HepG2 (cell line): ENCODE measurements around the gene GNL2. TPM values are rescaled to one million over a fixed set of nuclear protein-coding genes. Genes with fewer than 3 reads are reported as not detected.

Source experiments
- CEBPB ChIP-seq: IDR thresholded peaks from 2 replicates; pipeline ENCODE4 v1.6.1; 2011; ENCODE audit warnings: low read depth, low read length, improper control_type of control experiment, borderline replicate concordance
- CEBPG ChIP-seq: IDR thresholded peaks from 2 replicates; pipeline ENCODE4 v1.6.1; 2016
- HNRNPLL ChIP-seq: fragments of 200-400 bp; formaldehyde crosslinking; IDR thresholded peaks from 2 replicates; pipeline ENCODE4 v1.6.1; 2017; ENCODE audit warnings: mild to moderate bottlenecking, low read depth, low read length; ENCODE audit not compliant: poor library complexity, severe bottlenecking
- NRL ChIP-seq: sonication (generic); formaldehyde crosslinking; IDR thresholded peaks from 2 replicates; pipeline ENCODE4 v1.5.0; 2020; ENCODE audit warnings: missing genetic modification reagents, mild to moderate bottlenecking, moderate library complexity, borderline replicate concordance
- PPARG ChIP-seq: conservative IDR thresholded peaks from 2 replicates; pipeline ENCODE4 v1.6.1; 2016; ENCODE audit warnings: missing biosample characterization, missing genetic modification reagents
- TCF12 ChIP-seq, 2 experiments: fragments of 450-650 bp in 1 of 2; sonication (generic) in 1 of 2; formaldehyde crosslinking in 1 of 2; IDR thresholded peaks; 2 replicates each; pipeline versions ENCODE4 v1.6.1 to v1.8.0; 2017 to 2022; ENCODE audit warnings: antibody characterized with exemption in 1 of 2, mild to moderate bottlenecking in 1 of 2, missing genetic modification reagents in 1 of 2, moderate library complexity in 1 of 2
- ZNF687 ChIP-seq: sonication (generic); formaldehyde crosslinking; IDR thresholded peaks from 2 replicates; pipeline ENCODE4 v1.5.1; 2020; ENCODE audit warnings: mild to moderate bottlenecking, missing genetic modification reagents, moderate library complexity
- ZNF800 ChIP-seq: sonication (generic); formaldehyde crosslinking; IDR thresholded peaks from 2 replicates; pipeline ENCODE4 v1.4.0; 2020; ENCODE audit warnings: missing genetic modification reagents
- ZNF83 ChIP-seq: sonication (generic); formaldehyde crosslinking; IDR thresholded peaks from 2 replicates; pipeline ENCODE4 v1.4.0; 2020; ENCODE audit warnings: missing genetic modification reagents, mild to moderate bottlenecking, borderline replicate concordance
- polyA plus RNA-seq, 8 experiments: library from polyadenylated mRNA; depleted of rRNA in 3 of 8; stranded (reverse) in 7 of 8; unstranded in 1 of 8; fragments of >200 nt; fragmentation: Illumina TruSeq in 4 of 8; extraction: Trizol in 4 of 8; gene quantifications; 2 replicates each; pipeline versions ENCODE4 v1.2.1 to v1.2.3, GENCODE V29; 2011 to 2016; ENCODE audit warnings: low read depth in 4 of 8, missing spikeins in 1 of 8, mixed read lengths in 1 of 8; ENCODE audit not compliant: insufficient read depth in 1 of 8
- total RNA-seq, 5 experiments: library from RNA; depleted of rRNA; stranded (reverse); fragments of >200 nt; fragmentation: Illumina TruSeq; extraction: Trizol; gene quantifications; 2 replicates each; pipeline ENCODE4 v1.2.3, GENCODE V29; 2016; ENCODE audit warnings: low read depth in 1 of 5

Gene GNL2
- total and polyA plus RNA-seq, 2 of the 13 experiments (the other 11 are each of a cell fraction or from before 2014, with no cell fraction given): 32.1 to 72.1 TPM

GRCh38 chr1:37634244-37634991, 38.7 kb upstream of the GNL2 start, which contains the start of gene RSPO1 (continued):
- TF ChIP-seq ZNF687 (CRISPR knock-in tag) (peak; percentile 21; the same call in 1 of the 2 replicates), NRL (CRISPR knock-in tag) (no peak), HNRNPLL (peak; percentile 94), ZNF83 (CRISPR knock-in tag) (no peak), CEBPB (peak; percentile 42; the same call in 1 of the 2 replicates), PPARG (CRISPR knock-in tag) (no peak), CEBPG (CRISPR knock-in tag) (0 out of 2 replicates have a peak, but pooled peaks have one; percentile 25), TCF12 (IDR thresholded peaks at IDR 0.05) (no peak), TCF12 (CRISPR knock-in tag; IDR thresholded peaks at IDR 0.05) (no peak), ZNF800 (CRISPR knock-in tag) (0 out of 2 replicates have a peak, but pooled peaks have one; percentile 33)
- TF ChIP-seq, all 625 proteins: peak for 9
